ENCODE data around the gene PLEKHO1.
A peak's percentile ranks its signal among the peaks of the same experiment; 100 is the strongest.
"Not testable (repeated sequence)": the region's sequence is repeated elsewhere in the genome, so short reads cannot be mapped to it uniquely, and the experiment has no call there.

The PLEKHO1 gene

GRCh38 chr1:150173141-150173585 is 23.4 kb downstream of the PLEKHO1 start:
- DNase-seq = no peak

GRCh38 chr1:150176593-150176992 is 26.9 kb downstream of the PLEKHO1 start:
- DNase-seq = no peak

GRCh38 chr1:150178548-150178947 is 28.8 kb downstream of the PLEKHO1 start:
- DNase-seq = no peak

GRCh38 chr1:150179867-150180266 is 30.2 kb downstream of the PLEKHO1 start:
- DNase-seq = no peak

GRCh38 chr1:150180474-150180873 is 30.8 kb downstream of the PLEKHO1 start:
- no peak for DNase-seq

GRCh38 chr1:150182247-150182646 is 32.5 kb downstream of the PLEKHO1 start:
- no peak for DNase-seq

- no peak for DNase-seq
Measured at GRCh38 chr1:150183061-150183460, 33.3 kb downstream of the PLEKHO1 start.

GRCh38 chr1:150185481-150185880 is 35.8 kb downstream of the PLEKHO1 start:
- DNase-seq = no peak

- not testable (repeated sequence) for DNase-seq
Measured at GRCh38 chr1:150186438-150186788, 36.7 kb downstream of the PLEKHO1 start.

- DNase-seq = peak; percentile 71
Measured at GRCh38 chr1:150186789-150187559, 37.3 kb downstream of the PLEKHO1 start.

- DNase-seq = no peak
Measured at GRCh38 chr1:150187560-150187931, 37.8 kb downstream of the PLEKHO1 start.

- DNase-seq = peak; percentile 94
Measured at GRCh38 chr1:150192012-150192411, 42.3 kb downstream of the PLEKHO1 start.

- peak; percentile 93 for DNase-seq
Measured at GRCh38 chr1:150194381-150195031, 44.8 kb downstream of the PLEKHO1 start.

GRCh38 chr1:150196417-150196816 is 46.7 kb downstream of the PLEKHO1 start:
- no peak for DNase-seq

GRCh38 chr1:150207281-150207971 is 57.7 kb downstream of the PLEKHO1 start:
- DNase-seq = no peak

GRCh38 chr1:150208460-150208859 is 58.7 kb downstream of the PLEKHO1 start:
- DNase-seq = not testable (repeated sequence)

Measured in fibroblast of skin of back (primary cell).